T47D (cell line): ENCODE data around the gene C17orf100.
A peak's percentile ranks its signal among the peaks of the same experiment; 100 is the strongest.

Experiments
- DNase-seq, 2 experiments: peaks; one replicate each; pipeline versions ENCODE4 v3.0.0 to v3.0.0-alpha.2; 2011 to 2012; ENCODE audit warnings: low read depth in 1 of 2, low spot score in 1 of 2
- JUND ChIP-seq: IDR thresholded peaks from 2 replicates; pipeline ENCODE4 v1.6.1; 2012; ENCODE audit warnings: low read depth
- in situ Hi-C: cut with HindIII; loops from 2 replicates; pipeline ENCODE4 v1.10.0; 2016; ENCODE audit warnings: low sequenced_read_pairs, low pct_unique_long_range_greater_than_20kb

C17orf100 gene

DNA sequence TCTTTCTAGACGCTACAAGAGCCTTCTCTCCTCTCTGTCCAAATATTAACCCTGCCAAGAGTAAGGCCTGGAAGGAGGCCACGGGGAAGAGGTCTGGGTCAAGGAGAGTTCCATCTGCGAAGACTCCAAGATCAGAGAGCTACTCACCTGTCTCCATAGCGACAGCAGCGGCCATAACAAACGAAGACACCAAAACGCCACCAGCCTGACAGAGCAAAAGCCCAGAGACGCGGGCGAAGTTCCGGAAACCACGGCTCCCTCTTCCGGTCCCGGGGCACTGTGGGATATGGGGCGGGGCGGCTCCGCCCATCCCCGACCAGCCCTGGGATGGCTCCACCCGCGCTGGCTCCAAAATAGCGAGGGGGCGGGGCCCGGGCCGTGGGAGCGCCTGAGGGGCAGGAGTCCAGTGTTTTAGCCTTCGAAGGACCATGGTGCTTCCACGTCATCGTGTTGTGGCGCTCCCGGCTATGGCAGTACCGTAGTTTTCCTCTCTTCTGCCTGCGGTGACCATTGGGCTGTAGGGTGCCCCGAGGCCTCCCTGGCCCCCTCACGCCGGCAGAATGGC lies at the start of gene C17orf100, which contains the start of gene MED31:
C17orf100 (plus strand) TSS at position 409 of the 565 bp plus-strand sequence; CDS start at position 561, 152 bp downstream.
MED31 (minus strand) TSS at position 252 of the 565 bp plus-strand sequence; CDS start at position 175, 77 bp downstream.
- TF ChIP-seq JUND, result no peak
- DNase-seq, result peak; percentile 92 to 94
- in situ Hi-C loops, result no loop called here

DNA sequence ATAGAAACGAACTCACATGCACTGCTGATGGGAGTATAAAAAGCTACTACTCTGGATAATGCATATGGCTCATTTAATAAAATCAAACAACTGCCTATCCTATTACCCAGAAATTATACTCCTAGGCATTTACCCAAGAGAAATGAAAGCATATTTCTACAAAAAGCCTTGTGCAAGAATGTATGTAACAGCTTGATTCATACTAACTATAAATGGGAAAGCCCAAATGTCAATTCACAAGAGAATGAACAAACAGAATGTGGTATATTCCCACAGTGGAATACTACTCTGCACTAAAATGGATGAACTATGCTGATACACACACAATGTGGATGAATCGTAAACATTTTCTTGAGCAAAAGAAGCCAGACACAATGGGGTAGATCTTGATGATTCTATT lies 49.4 kb upstream of the C17orf100 start:
- no peak for DNase-seq
- TF ChIP-seq JUND, result no peak
- in situ Hi-C loops, result no loop called here

DNA sequence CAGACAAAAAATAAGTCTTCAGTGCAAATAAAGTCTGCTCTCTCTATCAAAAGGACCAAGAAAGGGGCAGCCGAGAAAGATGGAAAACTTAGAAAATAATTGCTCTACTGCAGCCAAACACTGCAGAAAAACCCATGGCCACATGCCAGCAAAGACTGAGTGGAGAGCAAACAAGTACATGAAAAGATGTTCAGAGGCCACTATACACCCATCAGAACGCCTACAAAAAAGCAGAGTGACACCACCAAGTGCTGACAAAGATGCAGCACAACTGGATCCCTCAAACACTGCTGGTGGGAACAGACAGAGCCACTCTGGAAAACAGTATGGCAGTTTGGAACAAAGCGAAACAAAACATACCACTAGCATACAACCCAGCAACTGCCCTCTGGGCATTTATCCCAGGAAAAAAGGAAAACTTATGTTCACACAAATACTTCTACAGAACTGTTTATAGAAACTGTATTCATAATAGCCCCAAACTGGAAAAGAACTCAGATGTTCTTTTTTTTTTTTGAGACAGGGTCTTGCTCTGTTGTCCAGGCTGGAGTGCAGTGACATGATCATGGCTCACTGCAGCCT lies 47.7 kb upstream of the C17orf100 start:
- DNase-seq, result peak in 1 of 2 experiments; percentile 19
- no peak for TF ChIP-seq JUND
- in situ Hi-C loops, result no loop called here

DNA sequence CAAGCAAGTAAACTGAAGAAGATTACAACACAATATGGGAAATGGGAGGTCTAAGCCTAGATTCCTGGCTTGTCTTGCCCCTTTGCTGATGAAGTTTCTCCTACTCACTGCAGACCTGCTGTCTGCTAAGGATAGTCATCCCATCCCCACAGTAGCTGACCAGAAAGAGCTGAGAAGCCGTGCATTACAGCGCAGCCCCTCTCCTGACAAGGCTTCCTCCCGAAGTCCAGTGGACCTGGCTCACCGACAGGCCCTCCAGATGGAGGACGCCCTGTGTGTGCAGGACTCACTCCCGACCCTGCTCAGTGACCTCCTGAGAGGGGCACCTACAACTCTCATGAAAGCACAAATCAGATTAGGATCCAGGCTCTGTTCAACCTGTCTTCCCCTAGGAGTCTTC lies 46.4 kb upstream of the C17orf100 start:
- in situ Hi-C loops, result no loop called here
- no peak for TF ChIP-seq JUND
- DNase-seq, result no peak

DNA sequence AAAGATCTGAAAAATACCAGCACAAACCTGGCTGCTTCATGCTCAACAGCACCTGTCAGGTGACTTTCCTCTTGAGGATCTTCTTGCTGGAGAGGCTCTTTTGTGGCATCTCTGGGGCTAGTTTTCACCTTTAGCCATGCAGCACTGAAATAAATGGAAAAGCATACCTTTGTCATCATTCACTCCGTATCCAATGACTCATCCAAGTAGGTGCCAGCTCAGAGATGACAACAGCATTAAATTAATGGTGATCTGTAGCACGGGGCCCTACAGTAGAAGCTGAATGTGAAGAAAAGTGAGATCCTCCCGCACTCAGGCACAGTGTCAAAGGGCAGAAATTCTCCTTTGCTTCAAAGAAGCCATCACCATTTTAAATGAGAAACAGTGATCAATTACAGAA lies 43.2 kb upstream of the C17orf100 start:
- no peak for TF ChIP-seq JUND
- DNase-seq, result no peak
- in situ Hi-C loops, result no loop called here

DNA sequence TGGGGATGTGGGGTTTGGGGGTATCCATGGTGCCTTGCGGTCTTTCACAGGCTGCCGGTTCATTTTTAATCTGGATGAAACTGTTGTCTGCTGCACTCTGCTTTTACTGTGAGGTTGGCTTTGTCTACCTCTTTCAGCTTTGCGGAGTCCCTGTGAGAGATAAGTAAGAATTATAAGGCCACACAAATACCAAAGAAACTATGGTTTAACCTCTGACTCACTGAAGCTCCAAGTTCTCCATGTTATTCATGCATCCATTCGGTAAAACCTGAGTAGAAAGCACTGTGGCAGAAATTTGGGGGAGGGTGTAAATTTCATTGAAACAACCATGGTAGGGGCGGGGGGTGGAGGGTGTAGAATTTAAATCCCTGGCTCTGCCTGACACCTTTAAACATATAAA lies 41.6 kb upstream of the C17orf100 start:
- in situ Hi-C loops, result no loop called here
- TF ChIP-seq JUND, result no peak
- DNase-seq, result no peak

DNA sequence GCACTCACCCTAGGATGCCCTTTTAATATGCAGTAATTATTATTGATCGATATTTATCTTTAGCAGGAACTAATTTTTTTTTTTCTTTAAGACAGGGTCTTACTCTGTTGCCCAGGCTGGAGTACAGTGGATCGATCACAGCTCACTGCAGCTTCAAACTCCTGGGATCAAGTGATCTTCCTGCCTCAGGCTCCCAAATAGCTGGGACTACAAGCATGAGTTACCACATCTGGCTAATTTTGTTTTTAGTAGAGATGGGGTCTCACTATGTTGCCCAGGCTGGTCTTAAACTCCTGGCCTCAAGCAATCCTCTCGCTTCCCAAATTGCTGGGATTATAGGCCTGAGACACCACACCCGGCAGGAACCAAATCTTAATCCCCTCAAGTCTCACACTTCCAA lies 40.3 kb upstream of the C17orf100 start:
- DNase-seq, result no peak
- in situ Hi-C loops, result no loop called here
- TF ChIP-seq JUND, result no peak

DNA sequence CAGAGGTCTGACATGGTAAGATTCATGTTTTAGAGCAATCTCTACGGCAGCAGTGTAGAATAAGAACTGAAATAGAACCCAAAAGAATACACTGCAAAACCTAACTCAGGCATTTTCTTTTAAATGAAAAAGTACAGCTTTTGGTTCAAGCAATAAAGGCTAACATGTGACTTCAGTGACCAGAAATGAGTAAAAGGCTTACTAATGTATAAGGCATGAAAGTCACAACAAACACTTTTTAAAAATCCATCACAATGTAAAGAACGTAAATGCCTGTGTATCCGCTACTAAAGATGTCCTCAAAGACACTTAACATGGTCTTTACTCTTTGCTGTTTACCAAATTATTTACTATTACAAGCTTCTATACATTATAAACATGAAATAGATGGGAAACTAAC lies 27.6 kb upstream of the C17orf100 start:
- in situ Hi-C loops, result no loop called here
- TF ChIP-seq JUND, result no peak
- DNase-seq, result no peak

DNA sequence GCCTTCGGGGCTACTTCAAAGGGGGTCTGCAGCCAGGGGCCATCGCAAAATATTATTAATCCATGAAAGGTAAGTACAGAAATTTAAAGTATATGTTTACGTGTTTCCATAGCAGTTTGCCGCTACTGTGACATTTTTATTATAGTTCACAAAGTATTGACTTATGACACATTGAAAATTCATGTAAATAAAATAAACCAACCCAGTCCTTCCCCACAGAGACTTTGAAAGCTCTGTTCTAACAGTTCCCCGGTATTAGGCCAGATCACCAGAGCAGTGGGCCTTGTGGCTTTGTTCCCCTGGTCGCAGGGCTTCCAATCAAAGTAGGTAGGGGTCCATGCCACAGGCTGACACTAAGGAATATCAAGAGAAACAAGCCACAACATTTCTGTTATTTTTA lies 24.9 kb upstream of the C17orf100 start:
- in situ Hi-C loops, result no loop called here
- DNase-seq, result no peak
- TF ChIP-seq JUND, result no peak

DNA sequence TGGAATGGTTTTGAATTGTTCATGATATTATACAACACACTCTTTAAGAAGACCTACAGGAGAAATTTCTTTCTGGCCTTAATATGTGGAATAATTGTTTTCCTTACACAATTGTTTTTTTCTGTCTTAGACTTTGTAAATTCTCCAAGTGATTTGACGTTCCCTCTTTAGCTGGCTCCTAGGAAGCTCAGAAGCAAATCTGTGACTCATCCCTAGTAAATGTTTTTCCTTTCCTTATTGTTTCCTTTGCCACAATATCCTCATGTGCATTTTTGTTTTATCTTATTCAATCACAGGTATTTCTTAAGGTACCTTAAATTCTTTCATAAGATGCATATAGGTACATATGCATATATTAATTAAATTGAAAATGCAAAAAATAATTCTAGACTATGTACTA lies 24.5 kb upstream of the C17orf100 start:
- TF ChIP-seq JUND, result no peak
- DNase-seq, result no peak
- in situ Hi-C loops, result no loop called here

DNA sequence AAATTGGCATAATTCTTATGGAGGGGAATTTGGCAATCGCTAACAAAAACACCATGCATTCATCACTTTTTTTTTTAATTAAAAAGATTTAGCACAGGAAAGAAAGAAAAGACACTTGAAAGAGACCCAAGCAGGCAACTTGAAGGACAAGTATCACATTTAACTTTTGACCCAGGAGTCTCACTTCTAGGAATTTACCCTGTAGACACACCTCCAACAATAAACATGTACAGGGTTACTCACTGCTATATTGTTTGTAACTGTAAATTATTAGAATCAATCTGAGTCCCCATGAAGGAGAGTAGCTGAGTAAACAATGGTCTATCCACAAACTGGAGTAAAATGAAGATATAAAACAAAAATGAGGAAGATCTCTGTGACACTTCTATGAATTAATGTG lies 21.2 kb upstream of the C17orf100 start:
- in situ Hi-C loops, result no loop called here
- DNase-seq, result no peak
- no peak for TF ChIP-seq JUND

DNA sequence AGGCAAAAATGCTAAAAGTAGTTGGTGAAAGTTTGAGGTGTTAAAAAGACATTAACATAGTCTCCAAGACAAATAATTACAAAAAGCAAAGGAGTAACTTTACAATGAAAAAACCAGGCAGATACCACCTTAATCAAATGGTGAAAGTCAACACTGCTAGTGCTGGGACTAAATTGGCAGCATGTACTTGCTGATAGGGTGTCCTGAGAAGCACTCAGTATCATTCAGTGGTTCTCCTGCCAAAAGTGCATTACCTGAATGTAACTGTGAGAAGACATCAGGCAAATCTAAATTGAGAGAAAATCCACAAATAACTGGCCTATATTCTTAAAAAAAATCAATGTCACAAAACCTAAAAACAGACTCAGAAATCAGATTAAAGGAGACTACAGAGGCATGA lies 19.0 kb upstream of the C17orf100 start:
- no peak for TF ChIP-seq JUND
- DNase-seq, result no peak
- in situ Hi-C loops, result no loop called here

DNA sequence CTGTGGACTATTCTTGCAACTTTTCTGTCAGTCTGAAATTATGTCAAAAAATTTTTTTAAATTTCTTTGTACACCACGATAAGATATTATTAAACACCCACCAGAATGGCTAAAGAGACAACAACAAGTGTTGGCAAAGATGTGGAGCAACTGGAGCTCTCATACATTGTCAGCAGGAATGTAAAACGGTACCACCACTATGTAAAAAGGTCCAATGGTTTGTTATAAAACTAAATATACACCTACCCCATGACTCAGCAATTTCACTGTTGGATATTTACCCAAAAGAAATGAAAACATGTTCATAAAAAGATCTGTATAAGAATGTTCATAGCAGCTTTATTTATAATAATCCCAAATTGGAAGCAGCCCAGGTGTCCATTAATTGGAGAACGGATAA lies 18.3 kb upstream of the C17orf100 start:
- in situ Hi-C loops, result no loop called here

DNA sequence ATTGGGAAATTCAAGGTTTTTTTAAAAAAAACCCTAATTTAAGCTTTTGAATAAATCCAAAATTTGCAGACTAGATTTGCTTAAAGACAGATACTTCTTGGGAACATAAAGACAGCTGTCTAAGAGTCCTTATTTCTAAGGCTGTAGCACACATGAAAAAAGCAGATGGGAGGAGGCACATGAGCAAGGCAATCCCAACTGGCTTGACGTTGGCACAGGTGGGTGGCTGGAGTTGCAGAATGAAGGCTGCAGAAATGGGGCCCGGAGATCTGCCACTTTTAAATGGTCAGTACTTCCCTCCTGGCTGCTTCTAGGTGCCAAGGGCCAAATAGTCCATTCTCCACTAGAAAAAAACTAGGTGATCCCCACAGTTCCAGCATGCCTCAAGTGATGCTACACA lies 15.5 kb upstream of the C17orf100 start:
- no peak for DNase-seq
- in situ Hi-C loops, result no loop called here
- TF ChIP-seq JUND, result no peak

More for the DNA sequence above, 18.3 kb upstream of the C17orf100 start:
- no peak for DNase-seq
- no peak for TF ChIP-seq JUND
